HEK293 (cell line): ENCODE results near the gene SLC4A11.

Source experiments
- CTCF ChIA-PET: fragments of 350-600 bp; formaldehyde crosslinking; extraction: SDS; loops from one replicate; lab custom pipeline; 2021; ENCODE audit warnings: antibody characterized with exemption; lab: Yijun Ruan, JAX
- POLR2A ChIA-PET: fragments of 300-600 bp; formaldehyde crosslinking; extraction: SDS; loops from one replicate; lab custom pipeline; 2020; ENCODE audit warnings: antibody characterized with exemption, inconsistent platforms; lab: Yijun Ruan, JAX
- H3K27ac ChIP-seq: fragments of 200-500 bp; sonication (Bioruptor generic); 2 replicates; pipeline ENCODE4 v1.5.1; 2014; ENCODE audit warnings: low read depth, low read length, control low read depth, inconsistent platforms; ENCODE audit errors: extremely low read depth
- H3K36me3 ChIP-seq, 2 experiments: fragments of 200-500 bp in 1 of 2; sonication (Bioruptor generic) in 1 of 2; 1 replicate in 1 of 2; 2 replicates in 1 of 2; pipeline ENCODE4 v1.5.1; 2014 to 2017; ENCODE audit warnings: inconsistent platforms in 2 of 2, low read length in 2 of 2; ENCODE audit not compliant: control insufficient read depth in 2 of 2, insufficient read depth in 1 of 2
- H3K4me1 ChIP-seq: fragments of 200-500 bp; sonication (Bioruptor generic); 2 replicates; pipeline ENCODE4 v1.5.1; 2014; ENCODE audit warnings: mild to moderate bottlenecking, low read length, inconsistent platforms; ENCODE audit not compliant: control insufficient read depth, insufficient read depth
- H3K4me3 ChIP-seq: 2 replicates; pipeline ENCODE4 v1.5.1; 2011; ENCODE audit warnings: low read depth, mild to moderate bottlenecking, control low read depth, low read length, moderate library complexity
- H3K9me3 ChIP-seq: fragments of 200-500 bp; sonication (Bioruptor generic); 2 replicates; pipeline ENCODE4 v1.5.1; 2014; ENCODE audit warnings: low read depth, low read length, inconsistent platforms; ENCODE audit not compliant: control insufficient read depth, insufficient read depth
- BCL11B ChIP-seq: fragments of 450-650 bp; formaldehyde crosslinking; IDR thresholded peaks from 2 replicates; pipeline ENCODE4 v1.5.1; 2016; ENCODE audit warnings: low read depth, missing biosample characterization, missing genetic modification characterization
- IKZF3 ChIP-seq: fragments of 450-650 bp; IDR thresholded peaks from 2 replicates; pipeline ENCODE4 v1.5.0; 2018; ENCODE audit warnings: missing biosample characterization, mild to moderate bottlenecking, missing genetic modification characterization, moderate library complexity
- KLF10 ChIP-seq: fragments of 450-650 bp; IDR thresholded peaks from 2 replicates; pipeline ENCODE4 v1.5.1; 2018; ENCODE audit warnings: missing biosample characterization, mild to moderate bottlenecking, missing genetic modification characterization
- KLF7 ChIP-seq: fragments of 450-650 bp; formaldehyde crosslinking; IDR thresholded peaks from 2 replicates; pipeline ENCODE4 v1.5.1; 2016; ENCODE audit warnings: missing biosample characterization, missing genetic modification characterization, borderline replicate concordance
- OVOL3 ChIP-seq: fragments of 450-650 bp; formaldehyde crosslinking; IDR thresholded peaks from 2 replicates; pipeline ENCODE4 v1.5.1; 2016; ENCODE audit warnings: missing biosample characterization, missing genetic modification characterization
- PATZ1 ChIP-seq: fragments of 450-650 bp; formaldehyde crosslinking; IDR thresholded peaks from 2 replicates; pipeline ENCODE4 v1.5.1; 2016; ENCODE audit warnings: missing biosample characterization, missing genetic modification characterization
- PRDM4 ChIP-seq: fragments of 450-650 bp; formaldehyde crosslinking; IDR thresholded peaks from 2 replicates; pipeline ENCODE4 v1.5.1; 2017; ENCODE audit warnings: missing biosample characterization, missing genetic modification characterization
- SP3 ChIP-seq: fragments of 450-650 bp; formaldehyde crosslinking; IDR thresholded peaks from 2 replicates; pipeline ENCODE4 v1.5.1; 2016; ENCODE audit warnings: missing biosample characterization, missing genetic modification characterization
- ZNF169 ChIP-seq: fragments of 450-650 bp; formaldehyde crosslinking; IDR thresholded peaks from 2 replicates; pipeline ENCODE4 v1.5.1; 2016; ENCODE audit warnings: missing biosample characterization, missing genetic modification characterization
- ZNF223 ChIP-seq: fragments of 450-650 bp; formaldehyde crosslinking; IDR thresholded peaks from 2 replicates; pipeline ENCODE4 v1.5.1; 2016; ENCODE audit warnings: missing biosample characterization, missing genetic modification characterization
- ZNF335 ChIP-seq: fragments of 450-650 bp; formaldehyde crosslinking; conservative IDR thresholded peaks from 2 replicates; pipeline ENCODE4 v1.5.1; 2016; ENCODE audit warnings: missing biosample characterization, missing genetic modification characterization
- ZNF514 ChIP-seq: fragments of 450-650 bp; formaldehyde crosslinking; IDR thresholded peaks from 2 replicates; pipeline ENCODE4 v1.5.1; 2016; ENCODE audit warnings: missing biosample characterization, missing genetic modification characterization
- ZNF600 ChIP-seq: fragments of 450-650 bp; formaldehyde crosslinking; IDR thresholded peaks from 2 replicates; pipeline ENCODE4 v1.5.1; 2016; ENCODE audit warnings: missing biosample characterization, missing genetic modification characterization
- ZNF629 ChIP-seq: fragments of 450-650 bp; formaldehyde crosslinking; IDR thresholded peaks from 2 replicates; pipeline ENCODE4 v1.5.1; 2017; ENCODE audit warnings: missing biosample characterization, missing genetic modification characterization
- ZSCAN30 ChIP-seq: fragments of 450-650 bp; IDR thresholded peaks from 2 replicates; pipeline ENCODE4 v1.5.1; 2018; ENCODE audit warnings: missing biosample characterization, mild to moderate bottlenecking, missing genetic modification characterization, moderate library complexity
- TF ChIP-seq, protein P1 (sequence below): fragments of 450-650 bp; formaldehyde crosslinking; IDR thresholded peaks from 2 replicates; pipeline ENCODE4 v1.5.1; 2016; ENCODE audit warnings: missing biosample characterization, missing genetic modification characterization, borderline replicate concordance
- TF ChIP-seq, protein P2 (sequence below): fragments of 450-650 bp; formaldehyde crosslinking; IDR thresholded peaks from 2 replicates; pipeline ENCODE4 v1.5.1; 2016; ENCODE audit warnings: missing biosample characterization, missing genetic modification characterization
- TF ChIP-seq, protein P3 (sequence below): fragments of 450-650 bp; formaldehyde crosslinking; IDR thresholded peaks from 2 replicates; pipeline ENCODE4 v1.5.1; 2017; ENCODE audit warnings: missing biosample characterization, mild to moderate bottlenecking, missing genetic modification characterization, moderate library complexity
- TF ChIP-seq, protein P4 (sequence below): fragments of 450-650 bp; formaldehyde crosslinking; IDR thresholded peaks from 2 replicates; pipeline ENCODE4 v1.5.1; 2016; ENCODE audit warnings: missing biosample characterization, missing genetic modification characterization
- TF ChIP-seq, protein P5 (sequence below): fragments of 450-650 bp; formaldehyde crosslinking; IDR thresholded peaks from 2 replicates; pipeline ENCODE4 v1.5.1; 2016; ENCODE audit warnings: missing biosample characterization, missing genetic modification characterization

The SLC4A11 gene

DNA sequence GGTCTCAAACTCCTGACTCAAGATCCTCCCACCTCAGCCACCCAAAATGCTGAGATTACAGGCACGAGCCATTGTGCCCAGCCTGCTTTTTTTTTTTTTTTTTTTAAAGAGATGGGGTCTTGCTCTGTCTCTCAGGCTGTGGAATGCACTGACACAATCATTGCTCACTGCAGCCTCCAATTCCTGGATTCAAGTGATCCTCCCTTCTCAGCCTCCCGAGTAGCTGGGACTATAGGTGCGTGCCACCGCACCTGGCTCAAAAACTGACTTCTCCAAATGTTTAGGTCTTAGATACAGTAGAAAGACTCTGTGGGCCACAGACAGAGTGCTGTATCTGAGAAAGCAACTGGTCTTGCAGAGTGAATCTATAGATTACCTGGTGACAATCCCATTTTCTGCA, 31.1 kb upstream of the SLC4A11 start:
- no peaks in the 10 kb centered on the region for H3K9me3 ChIP-seq
- H3K4me3 ChIP-seq: no peak overlapping the region
- CTCF ChIA-PET: no interaction called here
- TF ChIP-seq ZNF629 (tag by site-specific recombination) (no peak), PRDM4 (tag by site-specific recombination) (no peak), PATZ1 (tag by site-specific recombination) (no peak), SP3 (tag by site-specific recombination) (no peak), OVOL3 (tag by site-specific recombination) (no peak), ZNF514 (no peak), BCL11B (no peak), IKZF3 (tag by site-specific recombination) (no peak), ZNF223 (tag by site-specific recombination) (no peak), ZNF169 (tag by site-specific recombination) (no peak), ZNF335 (no peak), ZSCAN30 (tag by site-specific recombination) (no peak), KLF10 (tag by site-specific recombination) (no peak), ZNF600 (tag by site-specific recombination) (no peak), KLF7 (tag by site-specific recombination) (no peak)
- TF ChIP-seq, protein P1, sequence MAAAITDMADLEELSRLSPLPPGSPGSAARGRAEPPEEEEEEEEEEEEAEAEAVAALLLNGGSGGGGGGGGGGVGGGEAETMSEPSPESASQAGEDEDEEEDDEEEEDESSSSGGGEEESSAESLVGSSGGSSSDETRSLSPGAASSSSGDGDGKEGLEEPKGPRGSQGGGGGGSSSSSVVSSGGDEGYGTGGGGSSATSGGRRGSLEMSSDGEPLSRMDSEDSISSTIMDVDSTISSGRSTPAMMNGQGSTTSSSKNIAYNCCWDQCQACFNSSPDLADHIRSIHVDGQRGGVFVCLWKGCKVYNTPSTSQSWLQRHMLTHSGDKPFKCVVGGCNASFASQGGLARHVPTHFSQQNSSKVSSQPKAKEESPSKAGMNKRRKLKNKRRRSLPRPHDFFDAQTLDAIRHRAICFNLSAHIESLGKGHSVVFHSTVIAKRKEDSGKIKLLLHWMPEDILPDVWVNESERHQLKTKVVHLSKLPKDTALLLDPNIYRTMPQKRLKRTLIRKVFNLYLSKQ (tag by site-specific recombination): no peak
- TF ChIP-seq, protein P2, sequence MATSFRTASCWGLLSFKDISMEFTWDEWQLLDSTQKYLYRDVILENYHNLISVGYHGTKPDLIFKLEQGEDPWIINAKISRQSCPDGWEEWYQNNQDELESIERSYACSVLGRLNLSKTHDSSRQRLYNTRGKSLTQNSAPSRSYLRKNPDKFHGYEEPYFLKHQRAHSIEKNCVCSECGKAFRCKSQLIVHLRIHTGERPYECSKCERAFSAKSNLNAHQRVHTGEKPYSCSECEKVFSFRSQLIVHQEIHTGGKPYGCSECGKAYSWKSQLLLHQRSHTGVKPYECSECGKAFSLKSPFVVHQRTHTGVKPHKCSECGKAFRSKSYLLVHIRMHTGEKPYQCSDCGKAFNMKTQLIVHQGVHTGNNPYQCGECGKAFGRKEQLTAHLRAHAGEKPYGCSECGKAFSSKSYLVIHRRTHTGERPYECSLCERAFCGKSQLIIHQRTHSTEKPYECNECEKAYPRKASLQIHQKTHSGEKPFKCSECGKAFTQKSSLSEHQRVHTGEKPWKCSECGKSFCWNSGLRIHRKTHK (tag by site-specific recombination): no peak
- TF ChIP-seq, protein P3, sequence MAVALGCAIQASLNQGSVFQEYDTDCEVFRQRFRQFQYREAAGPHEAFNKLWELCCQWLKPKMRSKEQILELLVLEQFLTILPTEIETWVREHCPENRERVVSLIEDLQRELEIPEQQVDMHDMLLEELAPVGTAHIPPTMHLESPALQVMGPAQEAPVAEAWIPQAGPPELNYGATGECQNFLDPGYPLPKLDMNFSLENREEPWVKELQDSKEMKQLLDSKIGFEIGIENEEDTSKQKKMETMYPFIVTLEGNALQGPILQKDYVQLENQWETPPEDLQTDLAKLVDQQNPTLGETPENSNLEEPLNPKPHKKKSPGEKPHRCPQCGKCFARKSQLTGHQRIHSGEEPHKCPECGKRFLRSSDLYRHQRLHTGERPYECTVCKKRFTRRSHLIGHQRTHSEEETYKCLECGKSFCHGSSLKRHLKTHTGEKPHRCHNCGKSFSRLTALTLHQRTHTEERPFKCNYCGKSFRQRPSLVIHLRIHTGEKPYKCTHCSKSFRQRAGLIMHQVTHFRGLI (tag by site-specific recombination): no peak
- TF ChIP-seq, protein P4, sequence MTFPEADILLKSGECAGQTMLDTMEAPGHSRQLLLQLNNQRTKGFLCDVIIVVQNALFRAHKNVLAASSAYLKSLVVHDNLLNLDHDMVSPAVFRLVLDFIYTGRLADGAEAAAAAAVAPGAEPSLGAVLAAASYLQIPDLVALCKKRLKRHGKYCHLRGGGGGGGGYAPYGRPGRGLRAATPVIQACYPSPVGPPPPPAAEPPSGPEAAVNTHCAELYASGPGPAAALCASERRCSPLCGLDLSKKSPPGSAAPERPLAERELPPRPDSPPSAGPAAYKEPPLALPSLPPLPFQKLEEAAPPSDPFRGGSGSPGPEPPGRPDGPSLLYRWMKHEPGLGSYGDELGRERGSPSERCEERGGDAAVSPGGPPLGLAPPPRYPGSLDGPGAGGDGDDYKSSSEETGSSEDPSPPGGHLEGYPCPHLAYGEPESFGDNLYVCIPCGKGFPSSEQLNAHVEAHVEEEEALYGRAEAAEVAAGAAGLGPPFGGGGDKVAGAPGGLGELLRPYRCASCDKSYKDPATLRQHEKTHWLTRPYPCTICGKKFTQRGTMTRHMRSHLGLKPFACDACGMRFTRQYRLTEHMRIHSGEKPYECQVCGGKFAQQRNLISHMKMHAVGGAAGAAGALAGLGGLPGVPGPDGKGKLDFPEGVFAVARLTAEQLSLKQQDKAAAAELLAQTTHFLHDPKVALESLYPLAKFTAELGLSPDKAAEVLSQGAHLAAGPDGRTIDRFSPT (tag by site-specific recombination): no peak
- TF ChIP-seq, protein P5, sequence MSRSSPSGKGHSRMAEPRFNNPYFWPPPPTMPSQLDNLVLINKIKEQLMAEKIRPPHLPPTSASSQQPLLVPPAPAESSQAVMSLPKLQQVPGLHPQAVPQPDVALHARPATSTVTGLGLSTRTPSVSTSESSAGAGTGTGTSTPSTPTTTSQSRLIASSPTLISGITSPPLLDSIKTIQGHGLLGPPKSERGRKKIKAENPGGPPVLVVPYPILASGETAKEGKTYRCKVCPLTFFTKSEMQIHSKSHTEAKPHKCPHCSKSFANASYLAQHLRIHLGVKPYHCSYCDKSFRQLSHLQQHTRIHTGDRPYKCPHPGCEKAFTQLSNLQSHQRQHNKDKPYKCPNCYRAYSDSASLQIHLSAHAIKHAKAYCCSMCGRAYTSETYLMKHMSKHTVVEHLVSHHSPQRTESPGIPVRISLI: no peak
- peaks cover 7 to 9% of the 10 kb centered on the region in 2 experiments; a peak in 2 of 3 replicates for H3K36me3 ChIP-seq
- H3K27ac ChIP-seq: no peak overlapping the region
- H3K4me1 ChIP-seq: no peaks in the 10 kb centered on the region
- POLR2A ChIA-PET: interaction anchor here (0.7 kb wide), 1 partner anchor 109 kb away, joined by 6 read pairs; no protein-coding TSS in a partner anchor
